Uterus (tissue), 2 donors: ENCODE data around the gene DKK3.

Source experiments
- CTCF ChIP-seq, 4 experiments: fragments of 200-600 bp in 2 of 4; fragments of 450-650 bp in 2 of 4; sonication (generic) in 2 of 4; IDR thresholded peaks; one replicate each; pipeline ENCODE4 v1.5.1; 2016 to 2019; ENCODE audit warnings: antibody characterized with exemption in 4 of 4, mild to moderate bottlenecking in 2 of 4, moderate library complexity in 1 of 4
- POLR2A ChIP-seq, 2 donors: fragments of 450-650 bp; IDR thresholded peaks; one replicate each; pipeline ENCODE4 v1.6.1; 2016; ENCODE audit warnings: antibody characterized with exemption in 2 of 2, mild to moderate bottlenecking in 1 of 2, moderate library complexity in 1 of 2

- TF ChIP-seq CTCF (IDR thresholded peaks at IDR 0.05) (no peak), POLR2A (IDR thresholded peaks at IDR 0.05) (no peak)
Observed at GRCh38 chr11:11972730-11973341, 35.6 kb downstream of the DKK3 start.
